H1 (cell line): ENCODE data around the gene ZC2HC1C.

Experiments
- BACH1 ChIP-seq: IDR thresholded peaks from 2 replicates; pipeline ENCODE4 v1.6.1; 2012; ENCODE audit warnings: low read length, improper control_type of control experiment
- CTCF ChIP-seq, 3 experiments: IDR thresholded peaks; 1 replicate in 2 of 3; 2 replicates in 1 of 3; pipeline versions ENCODE4 v1.5.1 to v1.6.1; 2011; ENCODE audit warnings: low read length in 3 of 3, mild to moderate bottlenecking in 3 of 3, inconsistent platforms in 2 of 3, low read depth in 1 of 3, moderate library complexity in 1 of 3; ENCODE audit not compliant: insufficient read depth in 1 of 3; ENCODE audit errors: control extremely low read depth in 1 of 3
- EZH2 ChIP-seq: fragments of 200-600 bp; sonication (generic); IDR thresholded peaks from 2 replicates; pipeline ENCODE4 v1.7.1; 2012; ENCODE audit warnings: low read depth, mild to moderate bottlenecking, moderate library complexity, low read length, inconsistent platforms; ENCODE audit not compliant: severe bottlenecking
- GTF2F1 ChIP-seq: IDR thresholded peaks from 2 replicates; pipeline ENCODE4 v1.6.1; 2012; ENCODE audit warnings: low read depth, low read length, improper control_type of control experiment, borderline replicate concordance
- HDAC6 ChIP-seq: IDR thresholded peaks from one replicate; pipeline ENCODE4 v1.7.1; 2012; ENCODE audit warnings: low read depth, mild to moderate bottlenecking, inconsistent platforms, low read length, moderate library complexity
- JUN ChIP-seq: IDR thresholded peaks from 2 replicates; pipeline ENCODE4 v1.6.1; 2011; ENCODE audit warnings: low read depth, mild to moderate bottlenecking, improper control_type of control experiment, low read length
- KDM5A ChIP-seq: fragments of 200-600 bp; IDR thresholded peaks from 2 replicates; pipeline ENCODE4 v1.7.1; 2012; ENCODE audit warnings: mild to moderate bottlenecking, low read length, inconsistent platforms, mixed read lengths
- NANOG ChIP-seq: IDR thresholded peaks from 2 replicates; pipeline ENCODE4 v1.6.1; 2011; ENCODE audit warnings: low read length, low read depth, mild to moderate bottlenecking, inconsistent platforms; ENCODE audit not compliant: insufficient read depth, poor library complexity, severe bottlenecking
- POLR2A ChIP-seq, 2 experiments: IDR thresholded peaks; 1 replicate in 1 of 2; 2 replicates in 1 of 2; pipeline ENCODE4 v1.6.1; 2011; ENCODE audit warnings: low read depth in 2 of 2, low read length in 2 of 2, mild to moderate bottlenecking in 2 of 2; ENCODE audit errors: control extremely low read depth in 1 of 2
- RNF2 ChIP-seq: fragments of 200-900, 300-1000 bp; sonication (generic); IDR thresholded peaks from 2 replicates; pipeline ENCODE4 v1.7.1; 2016; ENCODE audit warnings: borderline replicate concordance, low read depth, mild to moderate bottlenecking, antibody characterized with exemption, low read length; ENCODE audit not compliant: poor library complexity, severe bottlenecking; ENCODE audit errors: missing control alignments
- SRF ChIP-seq: IDR thresholded peaks from 2 replicates; pipeline ENCODE4 v1.6.1; 2011; ENCODE audit warnings: mild to moderate bottlenecking, low read depth, low read length, moderate library complexity
- TBP ChIP-seq: IDR thresholded peaks from 2 replicates; pipeline ENCODE4 v1.6.1; 2011; ENCODE audit warnings: low read depth, low read length, improper control_type of control experiment
- TF ChIP-seq, protein P1 (sequence below): IDR thresholded peaks from 2 replicates; pipeline ENCODE4 v1.6.1; 2011; ENCODE audit warnings: low read length, improper control_type of control experiment

DNA sequence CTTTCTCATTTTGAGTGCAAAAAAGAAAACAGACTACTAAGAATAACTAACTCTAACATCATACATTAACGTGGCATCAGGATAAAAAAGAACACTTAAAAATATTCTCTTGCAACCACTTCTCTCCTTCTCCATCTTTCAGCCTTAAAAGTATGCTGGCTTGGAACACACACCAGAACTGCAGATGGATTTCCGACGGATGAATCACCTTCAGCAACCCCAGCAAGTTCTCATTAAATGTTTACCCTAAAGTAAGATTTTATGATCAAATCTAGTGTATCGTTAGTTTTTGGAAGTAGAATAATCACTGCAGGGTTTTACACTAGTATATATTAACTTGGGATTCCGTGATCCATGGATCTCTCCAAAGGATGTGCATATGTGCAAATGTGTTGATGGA lies 56.2 kb downstream of the ZC2HC1C start:
- TF ChIP-seq GTF2F1 (no peak), EZH2 (no peak), HDAC6 (no peak), NANOG (no peak), POLR2A (IDR thresholded peaks at IDR 0.05; ENCODE audit: control extremely low read depth in 1 of 2, low read depth in 2 of 2, low read length in 2 of 2) (no peak), CTCF (IDR thresholded peaks at IDR 0.05; ENCODE audit: control extremely low read depth in 1 of 3, insufficient read depth in 1 of 3, low read depth in 1 of 3, low read length in 3 of 3) (no peak), BACH1 (no peak), KDM5A (no peak), JUN (no peak), SRF (no peak), TBP (no peak), RNF2 (no peak)
- TF ChIP-seq, protein P1, sequence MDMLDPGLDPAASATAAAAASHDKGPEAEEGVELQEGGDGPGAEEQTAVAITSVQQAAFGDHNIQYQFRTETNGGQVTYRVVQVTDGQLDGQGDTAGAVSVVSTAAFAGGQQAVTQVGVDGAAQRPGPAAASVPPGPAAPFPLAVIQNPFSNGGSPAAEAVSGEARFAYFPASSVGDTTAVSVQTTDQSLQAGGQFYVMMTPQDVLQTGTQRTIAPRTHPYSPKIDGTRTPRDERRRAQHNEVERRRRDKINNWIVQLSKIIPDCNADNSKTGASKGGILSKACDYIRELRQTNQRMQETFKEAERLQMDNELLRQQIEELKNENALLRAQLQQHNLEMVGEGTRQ, result no peak
